Fibroblast of skin of right quadriceps (primary cell): ENCODE data around the gene ADCY5.

Source experiments
- DNase-seq: peaks from one replicate; pipeline ENCODE4 v3.0.0-alpha.2; 2013

ADCY5 gene

DNA sequence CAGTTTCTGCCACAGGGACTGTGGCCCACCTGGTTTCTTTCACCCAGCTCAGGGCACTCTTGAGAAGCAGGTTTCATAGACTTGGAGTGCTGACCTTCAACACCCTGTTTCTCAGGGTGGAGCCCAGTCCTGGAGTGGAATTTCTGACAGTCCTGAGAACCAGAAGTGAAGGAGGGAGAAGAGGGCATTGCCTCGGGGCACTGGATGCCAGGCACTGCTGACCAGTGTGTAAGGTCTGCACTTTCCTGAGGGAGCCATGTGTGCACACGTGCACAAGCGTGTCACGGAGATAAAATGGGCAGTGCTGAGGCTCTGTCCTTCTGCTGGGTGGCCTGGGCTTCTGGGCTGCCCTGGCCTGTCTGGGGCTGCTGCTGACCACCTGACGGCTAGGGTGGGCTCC is 128.7 kb downstream of the ADCY5 start:
- DNase-seq: no peak

- no peak for DNase-seq
Observed at GRCh38 chr3:123319760-123320159, 129.1 kb downstream of the ADCY5 start.

DNA sequence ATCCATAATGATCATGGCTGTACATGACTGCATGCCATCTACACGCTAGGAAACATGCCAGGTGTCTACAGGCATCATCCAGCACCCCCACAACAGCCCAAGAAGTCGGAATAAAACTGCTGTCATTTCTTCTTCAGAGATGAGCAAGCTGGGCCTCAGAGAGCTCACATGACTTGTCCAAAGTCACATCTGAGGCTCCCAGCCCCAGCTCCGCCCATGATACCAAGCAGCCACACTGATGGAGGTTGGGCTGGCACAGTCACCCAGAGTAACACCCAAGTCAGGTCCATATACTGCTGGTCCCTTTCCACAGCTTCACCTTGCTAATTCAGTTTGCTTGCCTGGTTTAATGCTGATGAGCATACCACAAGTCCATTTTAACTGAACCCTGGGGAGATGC is 130.5 kb downstream of the ADCY5 start:
- no peak for DNase-seq

GRCh38 chr3:123317716-123318115 is 131.2 kb downstream of the ADCY5 start:
- DNase-seq: no peak

DNA sequence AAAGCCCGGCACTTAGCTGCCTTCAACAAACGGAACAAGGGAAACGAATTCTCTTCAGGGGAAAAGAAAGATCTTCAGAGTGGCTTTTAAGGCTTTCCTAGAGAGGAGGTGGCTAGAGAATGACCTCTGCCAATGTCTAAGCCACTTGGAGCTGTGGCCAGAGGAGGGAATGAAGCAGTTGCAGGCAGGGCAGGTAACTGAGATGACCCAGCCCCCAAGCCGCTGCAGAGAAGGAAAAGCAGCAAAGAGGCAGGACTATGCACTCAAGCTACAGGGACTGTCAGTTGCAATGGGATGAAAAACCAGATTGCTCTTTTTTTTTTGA is 133.7 kb downstream of the ADCY5 start:
- no peak for DNase-seq

DNA sequence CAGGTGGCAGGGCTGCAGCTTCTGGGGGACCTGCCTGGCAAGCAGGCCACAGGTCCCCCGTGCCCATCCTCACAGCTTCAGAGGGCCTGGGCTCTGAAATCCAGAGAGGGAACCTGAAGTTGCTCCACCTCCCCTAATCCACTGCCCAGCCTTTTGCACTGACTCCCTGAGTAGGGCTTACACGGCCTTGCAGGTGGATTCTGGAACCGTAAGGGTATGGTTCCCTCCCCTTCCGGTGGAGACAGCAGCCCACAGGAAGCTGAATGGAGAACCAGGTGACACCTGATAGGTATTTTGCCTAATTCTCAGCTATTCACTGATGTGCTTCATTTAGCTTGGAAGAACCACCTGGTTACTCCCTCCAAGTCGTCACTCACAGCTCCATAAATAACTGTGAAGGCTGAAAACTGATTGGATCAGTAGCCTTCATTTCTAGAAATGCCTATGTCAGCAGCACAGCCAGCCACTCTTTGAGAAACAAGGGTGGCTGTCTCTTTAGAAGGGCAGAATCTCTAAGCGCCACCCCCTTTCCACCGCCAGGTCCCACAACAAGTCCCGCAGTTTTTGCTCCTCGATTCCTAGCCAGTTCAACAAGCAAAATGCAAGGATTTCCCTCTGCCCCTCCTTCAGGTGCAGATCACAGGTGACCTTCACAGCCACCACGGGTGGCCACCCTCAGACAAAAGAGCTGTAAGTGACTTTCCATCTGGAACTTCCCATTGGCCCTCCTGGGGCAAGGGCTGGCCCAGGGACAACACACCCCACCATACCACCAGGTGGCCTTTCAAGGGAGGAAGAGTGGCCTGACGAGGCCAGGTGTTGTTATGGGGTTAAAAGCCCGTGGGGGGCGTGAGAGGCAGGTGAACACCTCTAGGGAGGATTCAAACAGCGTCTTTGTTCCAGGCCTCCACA is 134.3 kb downstream of the ADCY5 start:
- no peak for DNase-seq

GRCh38 chr3:123313889-123314288 is 135.0 kb downstream of the ADCY5 start:
- DNase-seq: no peak

- no peak for DNase-seq
Observed at GRCh38 chr3:123312331-123313265, 136.3 kb downstream of the ADCY5 start.

- no peak for DNase-seq
Observed at GRCh38 chr3:123311201-123311600, 137.7 kb downstream of the ADCY5 start.

- DNase-seq: no peak
Observed at GRCh38 chr3:123310741-123311140, 138.1 kb downstream of the ADCY5 start.

DNA sequence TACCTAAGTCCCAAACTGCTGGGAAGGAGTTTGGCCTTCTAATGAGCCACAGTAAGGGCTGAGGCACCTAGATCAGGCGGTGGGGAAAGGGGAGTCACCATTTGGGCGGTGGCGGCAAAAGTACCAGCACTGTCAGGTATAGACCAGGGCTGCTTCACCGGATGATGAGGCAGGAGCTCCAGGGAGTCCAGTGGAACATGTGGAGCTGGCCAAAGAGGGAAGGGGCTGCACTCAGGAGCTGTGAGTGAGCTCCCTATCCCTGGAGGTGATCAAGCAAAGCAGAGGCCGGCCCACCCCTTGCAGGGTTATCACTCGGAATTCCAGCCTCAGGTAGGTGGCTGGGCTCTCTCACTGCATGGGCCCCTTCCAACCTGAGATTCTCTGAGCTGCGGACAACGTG is 138.7 kb downstream of the ADCY5 start:
- no peak for DNase-seq

DNA sequence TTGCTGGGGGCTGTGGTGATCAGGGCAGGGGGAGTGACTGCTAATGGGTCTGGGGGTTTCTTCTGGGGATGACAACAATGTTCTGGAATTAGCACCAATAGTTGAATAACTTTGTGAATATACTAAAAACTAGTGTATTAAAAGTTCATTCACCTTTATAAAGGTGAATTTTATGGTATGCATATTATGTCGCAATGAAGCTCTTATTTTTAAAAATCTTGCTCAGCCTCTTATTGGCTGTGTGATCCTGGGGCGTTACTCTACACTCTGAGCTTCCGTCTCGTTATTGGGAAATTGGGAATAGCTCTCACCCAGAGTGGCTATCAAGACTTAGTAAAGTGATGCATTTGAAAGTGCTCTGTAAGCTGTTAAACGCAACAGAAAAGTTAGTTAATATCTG is 141.8 kb downstream of the ADCY5 start:
- no peak for DNase-seq

- DNase-seq: no peak
Observed at GRCh38 chr3:123305192-123305591, 143.7 kb downstream of the ADCY5 start.

GRCh38 chr3:123303976-123304560 is 144.8 kb downstream of the ADCY5 start:
- no peak for DNase-seq

DNA sequence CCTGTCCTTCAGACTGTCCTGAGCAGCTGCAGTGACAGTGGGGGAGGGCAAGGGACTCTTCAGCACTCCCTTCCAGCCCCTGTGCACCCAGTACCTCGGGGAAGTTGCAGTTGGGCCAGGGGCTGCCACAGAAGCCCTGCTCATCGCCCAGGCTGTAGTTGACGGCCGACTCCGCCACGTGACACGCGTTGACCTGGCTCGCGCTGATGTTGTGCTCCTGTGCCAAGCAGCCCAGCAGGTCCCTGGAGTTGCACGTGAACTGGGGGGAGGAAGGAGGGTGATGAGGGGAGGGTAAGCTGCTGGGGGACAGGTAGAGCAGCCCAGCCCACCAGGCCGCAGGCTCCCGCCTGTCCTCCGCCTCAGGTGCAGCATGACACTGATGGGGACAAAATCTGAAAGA is 145.9 kb downstream of the ADCY5 start:
- DNase-seq: no peak

DNA sequence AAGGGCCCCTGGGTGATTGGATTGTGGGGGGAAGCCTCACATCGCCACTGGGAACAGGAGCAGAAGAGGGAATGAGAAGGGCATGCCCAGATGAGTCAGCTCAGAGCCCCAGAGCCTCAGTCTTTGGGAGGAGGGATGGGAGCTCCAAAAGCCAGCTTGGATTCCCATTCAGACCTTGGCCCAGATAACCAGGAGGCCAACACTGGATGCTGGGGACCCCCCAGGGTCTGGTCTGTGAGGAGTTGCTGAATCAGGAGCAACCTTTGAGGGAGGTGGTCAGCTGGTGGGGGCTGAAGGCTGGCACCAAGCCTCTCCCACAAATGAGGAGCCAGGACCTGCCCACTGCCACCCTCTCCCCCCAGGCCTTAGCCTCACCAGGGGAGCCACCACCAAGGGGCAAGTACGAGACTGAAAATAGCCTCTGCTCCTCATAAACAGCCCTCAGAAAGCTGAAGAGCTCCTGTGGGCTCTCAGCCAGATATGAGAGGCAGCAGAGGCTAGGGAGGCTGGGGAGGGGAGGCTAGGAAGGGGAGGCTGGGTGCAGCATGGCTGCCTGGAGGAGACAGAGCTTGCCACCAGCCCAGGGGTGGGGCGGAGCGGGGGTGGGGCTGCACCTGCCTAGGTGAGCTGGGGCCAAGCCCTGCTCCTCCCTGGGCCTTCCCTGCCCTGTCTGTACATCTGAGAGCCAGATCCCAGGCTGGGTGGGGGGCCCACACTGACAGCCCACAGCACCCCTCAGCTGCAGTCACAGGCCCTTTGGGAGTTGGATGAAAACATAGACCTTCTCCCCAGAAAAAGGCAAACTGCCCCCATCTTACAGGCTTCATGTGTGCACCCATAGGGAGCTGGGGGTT is 147.3 kb downstream of the ADCY5 start:
- no peak for DNase-seq

DNA sequence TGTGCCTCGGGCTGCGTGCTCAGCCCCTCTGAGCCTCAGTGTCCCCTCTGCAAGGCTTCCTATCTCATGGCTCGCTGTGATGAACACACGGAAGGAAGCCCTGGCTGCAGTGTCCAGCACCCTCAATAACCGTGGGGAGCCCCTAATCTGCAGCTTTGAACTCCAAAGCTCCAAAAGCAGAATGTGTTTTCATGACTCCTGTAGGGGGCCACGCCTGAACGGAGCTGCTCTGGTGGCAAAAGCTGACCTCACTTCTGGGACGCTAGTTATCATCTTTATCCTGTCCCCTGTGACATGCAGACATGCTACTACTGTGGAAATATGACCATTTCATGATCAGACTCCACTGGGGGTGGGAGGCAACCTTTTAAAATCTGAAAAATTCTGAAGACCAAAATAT is 148.3 kb downstream of the ADCY5 start:
- no peak for DNase-seq

- DNase-seq: no peak
Observed at GRCh38 chr3:123300056-123300455, 148.8 kb downstream of the ADCY5 start.

- DNase-seq: no peak
Observed at GRCh38 chr3:123299581-123299980, 149.3 kb downstream of the ADCY5 start.

DNA sequence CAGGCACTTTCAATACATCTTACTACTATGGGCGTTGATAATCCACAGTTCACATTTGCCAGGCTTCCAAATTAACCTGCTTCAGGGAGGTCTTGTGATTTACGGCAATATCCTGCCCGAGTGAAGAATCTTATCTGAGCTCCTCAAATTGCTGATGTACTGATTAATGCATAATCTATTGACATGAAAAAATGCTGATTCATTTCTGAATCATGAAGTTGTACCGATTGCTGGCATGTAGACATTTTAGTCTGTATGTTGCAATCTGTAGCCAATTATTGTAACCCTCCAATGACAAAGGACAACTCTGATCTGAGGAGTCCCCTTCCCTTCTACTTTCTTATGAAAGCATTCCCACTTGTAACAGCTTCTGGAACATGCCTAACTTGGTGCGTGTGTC is 150.0 kb downstream of the ADCY5 start:
- DNase-seq: peak; percentile 34

DNA sequence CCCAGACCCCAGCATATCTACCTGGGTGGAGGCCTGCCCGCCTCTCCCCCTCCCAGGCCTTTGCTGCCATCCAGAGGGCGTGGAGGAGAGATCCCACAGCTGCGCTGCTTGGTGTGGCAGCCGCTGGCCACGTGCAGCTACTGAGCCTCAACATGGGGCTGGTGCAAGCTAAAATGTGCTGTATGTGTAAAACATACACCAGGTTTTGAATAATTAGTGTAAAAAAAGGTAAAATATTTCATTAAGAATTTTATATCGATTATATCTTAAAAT is 151.3 kb downstream of the ADCY5 start:
- DNase-seq: no peak

DNA sequence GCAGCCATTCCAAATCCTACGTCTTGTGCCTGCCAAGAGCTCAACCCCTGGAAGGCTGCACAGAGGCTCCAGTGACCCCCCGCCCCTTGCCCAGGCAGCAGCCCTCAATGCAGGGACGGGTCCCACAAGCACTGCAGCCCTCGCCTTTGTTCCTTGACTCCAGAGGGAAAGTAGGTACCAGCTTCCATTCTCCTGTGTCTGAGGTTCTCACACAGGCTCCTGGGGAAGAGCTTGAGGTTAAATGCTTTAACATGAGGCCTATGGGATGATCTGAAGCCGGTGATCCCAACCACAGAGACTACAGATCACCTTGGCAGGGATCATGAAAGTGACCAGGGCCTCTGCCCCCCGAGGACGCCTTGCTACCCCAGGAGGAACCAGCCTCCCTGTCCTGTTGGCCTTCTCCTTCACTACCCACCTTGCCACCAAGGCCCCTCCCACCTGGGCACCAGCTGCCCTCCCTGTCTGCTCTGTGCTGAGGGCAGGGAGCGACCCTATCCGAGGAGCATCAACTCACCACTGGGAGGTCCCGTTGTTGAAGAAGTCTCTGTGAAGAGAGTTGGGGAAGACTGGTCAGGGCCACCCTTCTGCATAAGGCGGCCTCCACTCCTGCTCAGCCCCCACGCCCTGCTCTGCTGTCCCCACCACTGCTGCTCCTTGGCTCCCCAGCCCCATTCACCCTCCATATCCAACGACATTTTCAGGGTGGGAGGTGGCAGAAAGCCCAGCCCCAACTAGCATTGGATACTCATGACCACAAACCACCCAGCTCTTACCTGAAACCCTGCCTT is 151.9 kb downstream of the ADCY5 start:
- DNase-seq: no peak
